GM19455 (cell line): ENCODE data around the gene TM7SF2.

Source experiments
- ATAC-seq: cut with Tn5 transposase; IDR thresholded peaks from one replicate; pipeline ENCODE4 v1.9.1; 2021; ENCODE audit not compliant: unreplicated experiment

TM7SF2 gene

DNA sequence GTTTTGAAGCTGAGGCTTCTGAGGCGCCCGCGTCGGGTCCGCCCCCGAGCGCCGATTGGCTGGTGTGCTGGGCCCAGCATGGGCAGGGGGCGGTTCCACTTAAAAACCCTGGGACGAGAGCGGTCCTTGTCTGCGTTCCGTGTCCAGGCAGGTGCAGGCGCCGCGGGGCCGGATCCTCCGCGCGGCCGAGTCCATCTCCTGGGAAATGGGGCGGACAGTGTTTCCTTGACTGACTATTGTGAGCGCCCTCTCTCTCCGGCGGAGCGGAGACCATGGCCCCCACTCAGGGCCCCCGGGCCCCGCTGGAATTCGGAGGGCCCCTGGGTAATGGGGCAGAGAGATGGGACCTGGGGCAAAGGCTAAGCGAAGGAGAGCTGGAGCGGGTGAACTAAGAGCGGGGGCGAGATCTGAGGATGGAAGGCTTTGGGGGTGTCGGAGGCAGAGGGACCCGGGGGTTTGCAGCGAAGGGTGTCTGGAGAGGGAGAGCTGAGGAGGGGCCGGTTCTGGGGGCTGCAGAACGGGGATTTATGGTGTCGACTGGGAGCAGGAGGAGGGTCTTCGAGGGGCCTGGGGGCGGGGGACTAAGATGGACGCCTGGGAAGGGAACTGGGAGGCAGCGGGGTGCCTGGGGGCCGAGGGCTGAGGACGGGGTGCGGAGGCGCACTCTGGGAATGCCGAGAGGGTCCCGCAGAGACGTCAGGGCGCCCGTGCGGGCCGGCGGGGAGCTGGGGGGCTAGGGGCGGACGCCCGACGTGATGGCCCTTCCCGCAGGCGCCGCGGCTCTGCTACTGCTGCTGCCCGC, at the start of gene TM7SF2:
Gene TM7SF2 (plus strand): TSS at position 129 of the 802 bp plus-strand sequence. CDS start 144 bp downstream, at position 273.
- ATAC-seq: peak; percentile 44

DNA sequence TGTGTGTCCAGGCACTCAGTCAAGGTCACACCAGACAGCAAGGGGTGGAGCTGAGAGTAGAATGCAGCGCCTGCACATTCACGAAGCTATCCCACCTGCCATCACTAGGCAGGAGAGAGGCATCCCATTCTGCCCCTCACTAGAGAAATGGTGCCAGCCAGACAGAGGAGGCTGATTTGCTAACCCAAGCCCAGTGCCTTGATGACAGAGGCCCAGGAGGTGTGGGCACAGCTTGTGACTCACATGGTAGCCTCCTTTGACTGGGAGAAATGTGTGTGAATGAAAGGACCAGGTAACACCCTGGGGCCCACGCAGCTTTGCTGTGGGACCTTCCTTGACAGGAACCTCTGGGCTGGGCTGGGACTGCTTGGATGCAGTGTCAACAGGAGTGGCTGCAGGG, 48.1 kb upstream of the TM7SF2 start:
- no peak for ATAC-seq

DNA sequence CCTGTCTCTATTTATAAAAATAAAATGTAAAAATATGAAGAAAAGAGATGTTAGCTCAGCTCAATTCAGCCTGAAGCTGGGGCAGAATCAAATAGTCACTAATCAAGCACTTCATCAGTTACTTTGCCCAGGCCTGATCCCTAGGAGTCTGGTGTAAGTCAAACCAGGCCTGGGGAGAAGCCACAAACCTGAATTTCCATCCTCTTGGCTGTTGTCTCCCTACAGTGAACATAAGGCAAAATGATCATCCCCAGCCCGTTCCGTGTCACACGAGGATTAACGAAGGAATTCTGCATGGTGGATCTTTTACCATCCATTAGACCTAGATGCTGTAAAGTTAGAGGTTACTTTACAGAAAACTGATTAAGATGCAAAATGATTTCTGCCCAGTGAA, 46.8 kb upstream of the TM7SF2 start:
- no peak for ATAC-seq

DNA sequence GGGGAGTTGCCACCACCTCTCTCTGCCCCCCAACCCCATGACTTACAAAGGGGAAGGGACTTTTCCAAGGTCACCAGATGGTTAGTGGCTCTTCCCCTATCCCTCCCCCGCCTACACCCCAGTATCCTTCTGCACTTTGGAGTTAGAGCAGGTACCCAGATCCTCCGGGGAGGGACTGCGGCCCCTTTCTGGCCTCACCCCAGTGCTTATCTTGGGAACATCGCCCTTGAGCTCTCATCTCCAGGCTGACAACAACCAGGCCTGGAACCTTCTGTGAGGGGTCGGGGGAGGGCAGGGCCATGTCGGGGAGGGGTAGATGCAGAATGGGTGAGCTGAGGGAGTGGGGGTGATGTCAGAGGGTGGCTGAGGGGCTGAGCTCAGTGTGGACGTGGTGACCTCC, 45.8 kb upstream of the TM7SF2 start:
- no peak for ATAC-seq

DNA sequence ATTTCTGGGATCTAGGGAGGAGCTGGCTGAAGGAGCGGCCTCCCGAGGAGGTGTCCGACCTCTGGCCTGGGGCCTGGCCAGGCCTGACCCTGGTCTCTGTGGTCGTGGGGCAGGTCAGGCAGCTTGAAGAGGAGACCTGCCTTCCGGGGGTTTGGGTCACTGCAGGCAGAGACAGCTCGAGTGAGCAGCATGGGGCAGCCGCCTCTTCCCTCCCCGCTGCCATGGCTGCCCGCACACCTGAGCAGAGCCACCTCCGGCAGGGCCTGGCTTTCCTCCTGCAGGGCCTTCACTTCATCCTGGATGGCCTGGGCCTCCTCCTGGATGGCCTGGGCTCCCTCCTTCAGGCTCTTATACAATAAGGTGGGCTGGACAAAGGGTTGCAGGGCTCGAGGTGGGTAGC, 45.4 kb upstream of the TM7SF2 start:
- no peak for ATAC-seq

DNA sequence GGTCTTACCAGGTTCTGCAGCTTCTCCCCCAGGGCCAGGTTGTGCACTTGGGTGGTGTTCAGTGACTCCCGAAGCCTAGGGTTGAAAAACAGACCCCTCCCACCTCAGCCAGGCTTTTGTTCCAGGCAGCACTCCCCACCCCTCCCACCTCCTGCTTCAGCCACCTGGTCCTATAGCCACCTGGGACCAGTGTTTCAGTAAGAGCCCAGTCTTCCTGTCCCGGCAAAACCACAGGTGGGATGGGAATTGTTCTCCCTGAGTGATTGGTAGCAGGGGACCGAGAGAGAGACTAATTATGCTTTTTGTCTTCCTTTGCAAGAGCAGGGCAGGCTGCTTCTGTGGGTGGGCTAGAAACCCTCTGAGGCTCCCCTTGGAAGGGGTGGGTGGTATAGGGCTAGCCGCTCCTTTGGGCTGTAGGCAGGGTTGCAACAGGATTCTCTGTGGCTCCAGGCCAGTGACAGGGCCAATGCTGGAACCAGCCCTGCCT, 44.8 kb upstream of the TM7SF2 start:
- no peak for ATAC-seq

DNA sequence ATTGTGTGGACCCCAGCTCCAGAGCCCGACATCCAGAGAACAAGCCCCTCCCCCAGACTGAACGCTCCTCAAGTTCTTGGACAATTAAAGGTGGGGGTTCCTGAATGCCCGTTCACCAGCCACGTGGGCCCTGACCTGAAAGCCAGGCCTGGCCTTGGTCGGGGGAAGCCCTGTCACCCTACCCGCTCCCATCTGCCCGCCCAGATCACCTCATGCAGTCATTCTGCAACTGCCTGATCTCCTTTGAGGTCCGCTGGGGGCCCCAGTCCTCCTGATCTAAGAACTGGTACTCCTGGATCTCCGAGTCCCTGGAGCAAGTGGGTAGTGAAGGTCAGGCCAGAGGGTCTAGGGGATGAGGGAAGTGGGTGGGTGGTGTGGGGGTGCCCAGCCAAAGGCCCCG, 44.2 kb upstream of the TM7SF2 start:
- ATAC-seq: no peak

DNA sequence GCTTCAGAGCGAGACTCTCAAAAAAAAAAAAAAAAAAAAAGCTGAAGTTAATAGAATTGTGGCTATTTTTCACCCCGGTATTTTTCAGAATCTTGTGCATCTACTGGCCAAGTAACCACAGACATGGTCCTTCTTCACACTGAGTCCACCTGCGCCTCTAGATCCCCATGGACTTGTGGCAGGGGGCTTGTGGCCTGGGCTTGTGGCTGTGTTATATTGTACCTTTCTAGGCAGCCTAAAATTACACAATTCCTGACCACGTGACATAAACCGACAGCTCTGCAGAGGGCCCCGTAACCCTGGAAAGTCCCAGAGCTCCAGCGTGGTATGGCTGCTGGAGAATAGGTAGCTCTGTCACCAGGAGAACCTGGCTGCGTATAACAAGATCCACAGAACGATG, 42.5 kb upstream of the TM7SF2 start:
- ATAC-seq: no peak

DNA sequence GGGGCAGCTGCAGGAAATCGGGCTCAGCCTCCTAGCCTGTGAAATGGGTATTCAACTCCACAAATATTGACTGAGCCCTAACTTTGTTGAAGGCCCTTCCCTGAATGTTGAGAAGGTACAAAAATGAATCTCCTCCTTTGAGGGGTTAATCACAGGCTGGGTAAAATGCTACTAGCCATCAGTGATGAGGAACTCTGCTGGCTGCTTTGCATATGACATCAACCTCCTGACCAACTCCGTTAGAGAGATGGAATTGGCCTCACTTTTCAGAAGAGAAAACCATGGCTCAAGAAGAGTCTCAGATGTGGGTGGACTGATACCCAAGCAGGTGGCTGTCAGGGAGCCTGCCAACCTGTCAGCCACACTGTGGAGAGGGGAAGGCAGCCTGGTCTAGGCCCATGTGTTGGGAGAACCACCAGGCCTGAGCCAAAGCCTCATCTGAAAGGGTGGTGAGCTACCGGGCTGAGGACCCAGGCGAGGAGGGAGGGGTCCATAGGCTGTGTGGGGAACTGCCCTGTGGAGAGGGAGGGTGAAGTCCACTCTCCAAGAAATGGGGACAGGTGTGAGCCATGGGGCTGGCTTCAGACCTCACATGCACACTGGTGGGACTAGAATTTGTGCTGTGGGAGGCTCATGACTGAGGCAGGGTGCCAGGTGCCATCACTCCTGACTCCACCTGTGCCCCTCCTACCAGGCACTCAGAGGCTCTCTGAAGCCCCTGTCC, 39.6 kb upstream of the TM7SF2 start:
- ATAC-seq: no peak

DNA sequence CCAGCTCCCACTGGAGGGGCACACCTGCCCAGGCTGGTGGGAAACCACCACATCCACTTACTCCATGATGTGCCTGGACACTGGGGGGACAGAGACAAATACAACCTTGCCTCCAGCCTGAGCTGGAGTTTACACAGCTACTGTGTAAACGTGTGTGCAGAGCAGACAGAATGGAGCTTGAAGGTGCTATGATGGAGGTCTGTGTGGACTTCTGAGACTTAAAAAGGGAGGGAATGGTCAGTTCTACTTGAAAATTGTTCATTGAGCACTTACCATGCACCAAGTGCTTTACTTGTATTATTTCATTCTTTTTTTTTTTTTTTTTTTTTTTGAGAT, 39.1 kb upstream of the TM7SF2 start:
- ATAC-seq: no peak

DNA sequence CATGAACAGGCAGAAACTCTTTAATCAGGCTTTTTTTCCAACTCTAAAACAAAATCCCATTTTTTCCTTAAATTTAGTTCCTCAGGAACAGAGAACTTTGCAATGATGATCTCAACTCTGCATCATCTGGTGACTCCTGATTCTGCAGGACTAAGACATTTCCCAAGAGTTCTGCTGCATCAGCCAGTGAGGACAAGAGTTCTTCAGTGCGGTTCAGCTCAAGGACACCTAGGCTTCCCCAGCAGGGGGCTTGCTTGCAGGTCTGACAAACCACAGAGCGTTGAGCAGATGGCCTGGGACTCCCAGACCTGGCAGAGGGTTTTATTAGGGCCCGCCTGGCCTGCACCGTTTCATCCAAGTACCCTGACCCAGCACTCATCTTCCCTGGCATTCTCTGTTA, 34.2 kb upstream of the TM7SF2 start:
- ATAC-seq: no peak

DNA sequence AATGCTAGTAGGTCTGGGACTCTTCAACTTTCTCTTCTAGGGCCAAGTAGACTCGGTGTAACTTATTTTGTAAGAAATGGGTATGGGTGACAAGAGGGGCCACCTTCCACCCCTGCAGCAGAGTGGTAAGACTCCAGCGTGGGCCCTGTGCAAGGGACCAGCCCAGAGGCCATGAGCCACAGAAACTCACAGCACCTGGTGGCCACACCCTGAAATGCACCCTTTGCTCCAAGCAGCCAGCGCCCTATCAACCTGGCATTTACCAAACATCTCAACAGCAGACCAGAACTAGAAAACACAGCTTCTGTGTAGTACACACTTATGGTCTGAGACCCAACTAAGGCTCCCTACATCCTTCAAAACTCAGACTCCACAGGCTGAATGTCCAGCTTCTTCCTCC, 33.5 kb upstream of the TM7SF2 start:
- ATAC-seq: no peak

DNA sequence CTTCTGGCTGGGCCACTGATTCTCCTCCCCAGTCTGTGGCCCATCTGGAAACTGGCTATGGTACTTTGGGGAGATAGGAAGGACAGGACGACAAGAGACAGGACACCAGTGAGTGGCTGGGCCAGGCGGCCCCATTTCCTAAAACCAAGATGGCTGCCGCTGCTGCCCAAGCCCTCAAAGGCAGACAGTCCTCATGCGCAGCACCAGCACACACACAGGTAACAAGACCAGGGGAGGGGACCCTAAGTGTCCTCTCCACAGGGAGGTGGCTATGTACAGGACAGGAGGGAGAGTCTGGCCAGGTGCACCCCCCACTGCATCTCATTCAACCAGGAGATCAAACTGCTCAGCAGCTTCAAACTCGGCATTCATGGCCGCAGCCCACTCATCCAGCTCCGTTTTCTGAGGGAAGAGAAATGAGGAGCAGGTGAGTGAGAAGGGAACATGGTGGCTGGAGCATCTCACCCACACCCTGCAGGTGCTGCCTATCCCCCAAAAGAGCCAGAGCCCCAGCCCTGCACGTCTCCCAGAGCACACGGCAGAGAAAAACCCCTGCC, 32.8 kb upstream of the TM7SF2 start:
- ATAC-seq: no peak

DNA sequence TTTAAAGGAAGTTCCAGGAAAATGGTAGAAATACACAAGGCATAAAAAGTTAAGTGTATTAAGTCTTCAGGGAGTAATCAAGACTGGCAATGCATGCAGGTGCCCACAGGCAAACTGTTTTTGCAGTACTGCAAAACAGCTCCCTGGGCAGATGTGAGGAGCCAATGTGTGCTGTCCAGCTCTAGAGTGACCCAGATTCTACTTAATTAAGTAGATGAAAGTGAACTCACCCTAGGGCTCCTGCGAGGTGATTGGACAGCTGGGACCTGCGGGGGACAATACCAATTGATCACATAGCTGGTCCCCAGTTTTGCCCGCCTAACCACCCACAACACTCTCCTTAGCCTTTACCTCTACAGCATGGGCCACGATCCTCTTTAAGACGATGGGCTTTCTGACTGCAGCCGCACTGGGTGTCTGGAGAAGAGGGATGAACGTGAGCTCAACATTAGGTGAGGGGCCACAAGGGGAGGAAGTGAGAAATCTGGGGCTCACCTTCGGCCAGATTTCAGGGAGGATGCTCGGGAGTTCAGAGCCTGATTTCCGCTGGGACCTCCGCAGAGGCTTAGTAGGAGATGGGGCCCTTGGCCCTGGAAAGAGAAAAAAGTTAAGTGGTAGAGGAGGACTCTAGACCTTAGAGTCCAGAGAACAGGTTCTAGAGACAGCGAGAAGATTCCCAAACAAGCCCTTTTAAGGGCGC, 28.4 kb upstream of the TM7SF2 start:
- ATAC-seq: peak; percentile 10

DNA sequence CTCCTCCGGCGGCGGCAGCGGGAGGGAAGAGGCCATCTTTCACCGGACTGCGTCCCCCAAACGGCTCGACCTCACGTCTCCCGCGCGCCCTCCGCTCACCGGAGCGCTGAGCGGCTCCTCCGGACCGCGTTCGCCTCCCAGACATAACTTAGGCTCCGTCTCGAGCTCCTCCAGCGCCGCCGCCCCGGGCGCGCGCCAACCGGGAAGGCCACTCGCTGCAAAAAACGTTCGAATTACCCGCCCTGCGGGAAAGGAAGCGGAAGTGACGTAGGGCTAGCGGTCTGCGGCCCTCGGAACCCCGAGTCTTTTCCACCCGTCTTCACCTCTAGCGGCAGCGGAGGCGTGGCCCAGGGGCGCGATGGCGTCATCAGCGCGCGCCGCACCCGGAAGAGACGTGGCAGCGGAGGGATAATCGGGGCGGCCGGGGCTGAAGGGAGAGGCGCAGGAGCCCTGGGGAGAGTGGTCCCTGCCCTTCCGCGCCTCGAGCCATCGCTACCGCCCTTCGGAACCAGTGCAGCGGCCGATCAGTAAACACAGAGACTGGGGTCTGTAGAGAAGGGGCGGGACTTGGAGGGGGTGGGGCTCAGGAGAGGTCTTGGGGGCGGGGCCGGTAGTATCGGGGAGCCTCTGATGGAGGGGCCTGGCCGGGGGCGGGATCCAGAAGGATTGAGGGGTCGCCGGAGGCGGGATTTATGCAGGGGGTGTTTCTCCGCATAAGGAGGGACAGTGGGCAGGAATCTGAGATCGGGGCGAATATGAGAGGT, 27.7 kb upstream of the TM7SF2 start, which contains the start of the genes CDCA5 and ZFPL1:
Gene CDCA5 (minus strand): TSS at position 207 of the 764 bp plus-strand sequence. CDS start 62 bp downstream, at position 145.
Gene ZFPL1 (plus strand): TSS at position 389 of the 764 bp plus-strand sequence. CDS start 477 bp downstream, outside the sequence.
- ATAC-seq: peak; percentile 85

DNA sequence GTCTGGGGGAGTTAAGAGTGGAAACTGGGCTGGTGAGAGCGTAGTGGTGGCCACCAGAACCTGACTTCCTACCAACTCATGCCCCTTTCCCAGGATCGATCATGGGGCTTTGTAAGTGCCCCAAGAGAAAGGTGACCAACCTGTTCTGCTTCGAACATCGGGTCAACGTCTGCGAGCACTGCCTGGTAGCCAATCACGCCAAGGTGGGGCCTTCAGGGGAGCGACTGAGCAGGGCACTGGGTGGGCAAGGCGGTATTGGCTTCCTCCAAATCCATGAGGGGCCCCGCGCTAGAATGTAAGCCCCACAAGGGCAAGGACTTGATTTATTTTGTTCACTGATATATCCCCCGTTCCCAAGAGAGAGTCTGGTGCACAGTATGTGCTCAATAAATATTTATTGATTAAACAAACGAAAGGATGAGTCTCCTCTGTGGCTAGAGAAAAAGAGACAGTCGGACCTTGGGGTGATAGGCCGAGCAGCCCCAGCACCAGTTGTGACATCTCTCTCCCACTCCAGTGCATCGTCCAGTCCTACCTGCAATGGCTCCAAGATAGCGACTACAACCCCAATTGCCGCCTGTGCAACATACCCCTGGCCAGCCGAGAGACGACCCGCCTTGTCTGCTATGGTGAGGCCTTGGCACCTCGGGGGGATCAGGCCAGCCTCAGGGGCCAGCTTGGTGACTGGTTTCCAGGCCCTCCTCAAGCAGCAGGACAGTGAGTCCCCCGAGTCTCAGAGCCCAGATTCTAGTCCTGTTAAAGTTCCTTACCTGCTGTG, 26.9 kb upstream of the TM7SF2 start:
- ATAC-seq: no peak

DNA sequence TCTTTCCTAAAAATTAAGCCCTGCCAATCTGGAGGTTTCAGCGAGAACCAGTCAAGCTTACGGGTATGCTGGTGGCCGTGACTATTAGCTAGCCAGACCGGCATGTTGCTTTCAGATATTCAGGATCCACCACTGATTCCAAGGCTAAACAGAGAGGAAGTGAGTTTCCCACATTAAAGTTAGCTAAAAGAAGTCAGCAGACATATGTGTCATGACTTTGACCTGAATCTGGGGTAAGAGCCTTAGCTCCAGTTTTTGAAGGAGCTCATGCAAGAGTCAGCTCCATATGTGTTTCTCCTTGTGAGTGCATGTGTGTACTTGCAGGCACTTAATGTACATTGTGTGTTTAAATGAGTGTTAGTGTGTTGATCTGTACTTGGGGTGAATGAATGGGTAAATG, 26.2 kb upstream of the TM7SF2 start:
- ATAC-seq: no peak

DNA sequence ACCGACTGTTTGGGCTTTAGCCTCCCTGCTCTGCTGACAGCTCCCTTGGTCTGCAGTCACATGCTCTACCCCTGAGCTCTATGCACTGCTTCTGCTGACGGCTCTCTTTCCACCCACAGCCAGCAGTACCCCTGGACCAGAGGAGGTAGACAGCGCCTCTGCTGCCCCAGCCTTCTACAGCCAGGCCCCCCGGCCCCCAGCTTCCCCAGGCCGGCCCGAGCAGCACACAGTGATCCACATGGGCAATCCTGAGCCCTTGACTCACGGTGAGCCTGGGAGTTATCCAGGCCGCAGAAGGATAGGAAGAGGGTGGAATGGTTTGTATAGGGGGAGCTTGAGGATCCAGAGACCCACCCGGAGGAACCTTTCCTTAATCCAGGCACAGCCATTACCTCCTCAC, 24.9 kb upstream of the TM7SF2 start:
- ATAC-seq: no peak

DNA sequence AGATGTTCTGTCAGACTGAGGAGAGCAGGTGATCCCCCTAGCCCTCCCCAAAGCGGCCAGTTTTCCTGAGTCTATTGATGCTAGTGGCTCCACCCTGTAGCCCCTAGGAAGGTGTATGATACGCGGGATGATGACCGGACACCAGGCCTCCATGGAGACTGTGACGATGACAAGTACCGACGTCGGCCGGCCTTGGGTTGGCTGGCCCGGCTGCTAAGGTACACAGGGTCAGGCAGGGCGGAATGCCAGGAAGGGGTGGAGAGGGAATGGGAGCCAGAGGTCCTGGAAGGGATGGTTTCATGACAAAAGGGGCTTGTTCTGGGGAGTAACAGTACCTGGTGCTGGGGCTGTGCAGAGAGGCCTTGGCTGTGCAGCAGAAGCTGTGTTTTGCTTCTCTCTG, 24.5 kb upstream of the TM7SF2 start:
- ATAC-seq: no peak

DNA sequence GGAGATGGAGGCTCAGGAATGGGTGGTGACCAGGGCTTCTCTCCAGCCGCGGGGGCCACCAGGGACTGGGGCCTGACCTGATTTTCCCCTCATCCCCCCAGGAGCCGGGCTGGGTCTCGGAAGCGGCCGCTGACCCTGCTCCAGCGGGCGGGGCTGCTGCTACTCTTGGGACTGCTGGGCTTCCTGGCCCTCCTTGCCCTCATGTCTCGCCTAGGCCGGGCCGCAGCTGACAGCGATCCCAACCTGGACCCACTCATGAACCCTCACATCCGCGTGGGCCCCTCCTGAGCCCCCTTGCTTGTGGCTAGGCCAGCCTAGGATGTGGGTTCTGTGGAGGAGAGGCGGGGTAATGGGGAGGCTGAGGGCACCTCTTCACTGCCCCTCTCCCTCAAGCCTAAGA, 23.8 kb upstream of the TM7SF2 start:
- no peak for ATAC-seq
